ENCODE results near the gene NEK3.
"Not testable (repeated sequence)": the region's sequence is repeated elsewhere in the genome, so short reads cannot be mapped to it uniquely, and the experiment has no call there.

DNA sequence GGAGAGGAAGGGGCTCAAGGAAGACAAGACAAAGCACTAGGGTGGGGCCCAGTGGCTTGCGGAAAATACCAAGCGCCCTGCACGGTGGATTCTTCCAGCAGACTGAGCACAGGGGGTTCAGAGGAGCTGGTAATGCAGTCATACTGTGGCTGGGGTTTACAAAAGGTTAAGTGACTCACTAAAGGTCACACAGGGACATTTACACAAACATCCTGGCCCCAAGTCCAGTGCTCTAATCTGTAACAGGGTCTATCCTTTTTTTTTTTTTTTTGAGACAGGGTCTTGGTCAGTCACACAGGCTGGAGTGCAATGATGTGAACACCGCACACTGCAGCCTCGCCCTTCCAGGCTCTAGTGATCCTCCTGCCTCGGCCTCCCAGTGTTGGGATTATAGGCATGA, 49.0 kb upstream of the NEK3 start:
- TF ChIP-seq, protein P1, sequence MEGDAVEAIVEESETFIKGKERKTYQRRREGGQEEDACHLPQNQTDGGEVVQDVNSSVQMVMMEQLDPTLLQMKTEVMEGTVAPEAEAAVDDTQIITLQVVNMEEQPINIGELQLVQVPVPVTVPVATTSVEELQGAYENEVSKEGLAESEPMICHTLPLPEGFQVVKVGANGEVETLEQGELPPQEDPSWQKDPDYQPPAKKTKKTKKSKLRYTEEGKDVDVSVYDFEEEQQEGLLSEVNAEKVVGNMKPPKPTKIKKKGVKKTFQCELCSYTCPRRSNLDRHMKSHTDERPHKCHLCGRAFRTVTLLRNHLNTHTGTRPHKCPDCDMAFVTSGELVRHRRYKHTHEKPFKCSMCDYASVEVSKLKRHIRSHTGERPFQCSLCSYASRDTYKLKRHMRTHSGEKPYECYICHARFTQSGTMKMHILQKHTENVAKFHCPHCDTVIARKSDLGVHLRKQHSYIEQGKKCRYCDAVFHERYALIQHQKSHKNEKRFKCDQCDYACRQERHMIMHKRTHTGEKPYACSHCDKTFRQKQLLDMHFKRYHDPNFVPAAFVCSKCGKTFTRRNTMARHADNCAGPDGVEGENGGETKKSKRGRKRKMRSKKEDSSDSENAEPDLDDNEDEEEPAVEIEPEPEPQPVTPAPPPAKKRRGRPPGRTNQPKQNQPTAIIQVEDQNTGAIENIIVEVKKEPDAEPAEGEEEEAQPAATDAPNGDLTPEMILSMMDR (IDR thresholded peaks at IDR 0.05; ENCODE audit: low read length): not testable (repeated sequence)
- TF ChIP-seq EZH2 (optimal IDR thresholded peaks at IDR 0.05; ENCODE audit: low read depth, low read length); EZH2phosphoT487 (IDR thresholded peaks at IDR 0.05; ENCODE audit: low read length): not testable (repeated sequence)

Measured in MM.1S (cell line).